Stimulated activated CD8-positive, alpha-beta memory T cell treated with anti-CD3 and anti-CD28 coated beads, Interleukin-12 subunit alpha, Interleukin-12 subunit beta, amount 100 ng/mL, for 1 hour (primary cell): ENCODE results near the gene MAN1C1.

Experiments
- DNase-seq: peaks from one replicate; pipeline ENCODE4 v3.0.0-alpha.2; 2020; ENCODE audit warnings: low read depth

The MAN1C1 gene

GRCh38 chr1:25782608-25783201 lies 166.1 kb downstream of the MAN1C1 start:
- DNase-seq, result no peak

- DNase-seq, result no peak
Observed at GRCh38 chr1:25784575-25785051, 168.0 kb downstream of the MAN1C1 start.

- DNase-seq, result no peak
Observed at GRCh38 chr1:25785333-25786067, 168.9 kb downstream of the MAN1C1 start.

GRCh38 chr1:25786887-25787759 lies 170.5 kb downstream of the MAN1C1 start:
- DNase-seq, result no peak

GRCh38 chr1:25787760-25788166 lies 171.2 kb downstream of the MAN1C1 start:
- DNase-seq, result no peak

- DNase-seq, result no peak
Observed at GRCh38 chr1:25790472-25790871, 173.9 kb downstream of the MAN1C1 start.

GRCh38 chr1:25792115-25792514 lies 175.5 kb downstream of the MAN1C1 start:
- DNase-seq, result no peak

- DNase-seq, result no peak
Observed at GRCh38 chr1:25793585-25794170, 177.1 kb downstream of the MAN1C1 start.

GRCh38 chr1:25794325-25794724 lies 177.7 kb downstream of the MAN1C1 start:
- no peak for DNase-seq

GRCh38 chr1:25795211-25795610 lies 178.6 kb downstream of the MAN1C1 start:
- no peak for DNase-seq

GRCh38 chr1:25795946-25796810 lies 179.6 kb downstream of the MAN1C1 start:
- DNase-seq, result no peak

- DNase-seq, result peak; percentile 71
Observed at GRCh38 chr1:25796811-25797458, 180.3 kb downstream of the MAN1C1 start.

- no peak for DNase-seq
Observed at GRCh38 chr1:25797939-25798338, 181.3 kb downstream of the MAN1C1 start.

GRCh38 chr1:25798666-25799351 lies 182.2 kb downstream of the MAN1C1 start:
- DNase-seq, result no peak

- no peak for DNase-seq
Observed at GRCh38 chr1:25799352-25799934, 182.9 kb downstream of the MAN1C1 start.

GRCh38 chr1:25799935-25800702 lies 183.5 kb downstream of the MAN1C1 start, which contains the start of gene SELENON:
Gene SELENON, plus strand, starts transcription at chr1:25800193. Its CDS starts 38 bp downstream, at chr1:25800231.
- DNase-seq, result no peak

- DNase-seq, result no peak
Observed at GRCh38 chr1:25800703-25801377, 184.2 kb downstream of the MAN1C1 start.

GRCh38 chr1:25802915-25803314 lies 186.3 kb downstream of the MAN1C1 start:
- no peak for DNase-seq
